ENCODE measurements around the gene SULF2.
"Not testable (repeated sequence)": the region's sequence is repeated elsewhere in the genome, so short reads cannot be mapped to it uniquely, and the experiment has no call there.

The SULF2 gene

GRCh38 chr20:47805951-47806350 lies 20.7 kb upstream of the SULF2 start:
- no peak for DNase-seq

- not testable (repeated sequence) for DNase-seq
These were observed 19.7 kb upstream of the SULF2 start for GRCh38 chr20:47804972-47805371.

GRCh38 chr20:47804224-47804825 lies 19.0 kb upstream of the SULF2 start:
- DNase-seq, result not testable (repeated sequence)

GRCh38 chr20:47802975-47803374 lies 17.7 kb upstream of the SULF2 start:
- DNase-seq, result no peak

- DNase-seq, result no peak
These were observed 17.1 kb upstream of the SULF2 start for GRCh38 chr20:47802226-47802920.

GRCh38 chr20:47801759-47802158 lies 16.5 kb upstream of the SULF2 start:
- no peak for DNase-seq

GRCh38 chr20:47801079-47801478 lies 15.8 kb upstream of the SULF2 start:
- DNase-seq, result no peak

- no peak for DNase-seq
These were observed 15.3 kb upstream of the SULF2 start for GRCh38 chr20:47800623-47801022.

- DNase-seq, result no peak
These were observed 13.9 kb upstream of the SULF2 start for GRCh38 chr20:47799116-47799715.

- no peak for DNase-seq
These were observed 11.7 kb upstream of the SULF2 start for GRCh38 chr20:47796971-47797370.

- DNase-seq, result no peak
These were observed 10.1 kb upstream of the SULF2 start for GRCh38 chr20:47795214-47795907.

- DNase-seq, result not testable (repeated sequence)
These were observed 9.0 kb upstream of the SULF2 start for GRCh38 chr20:47794264-47794663.

- no peak for DNase-seq
These were observed 6.8 kb upstream of the SULF2 start for GRCh38 chr20:47792021-47792618.

- no peak for DNase-seq
These were observed 5.9 kb upstream of the SULF2 start for GRCh38 chr20:47791084-47791599.

- no peak for DNase-seq
These were observed 5.3 kb upstream of the SULF2 start for GRCh38 chr20:47790580-47790965.

GRCh38 chr20:47789764-47790579 lies 4.7 kb upstream of the SULF2 start:
- DNase-seq, result no peak

GRCh38 chr20:47789081-47789763 lies 3.9 kb upstream of the SULF2 start:
- peak; percentile 42 for DNase-seq

- DNase-seq, result no peak
These were observed 3.4 kb upstream of the SULF2 start for GRCh38 chr20:47788741-47789080.

GRCh38 chr20:47786765-47787107 lies 1.5 kb upstream of the SULF2 start:
- DNase-seq, result no peak

GRCh38 chr20:47785854-47786764 lies 828 bp upstream of the SULF2 start:
- DNase-seq, result peak; percentile 91

All from right kidney (tissue), 1 donor.